Thymus (tissue), 14 donors: Measurements from ENCODE around the gene ZC3H8. TPM values are rescaled to one million over a fixed set of nuclear protein-coding genes. Genes with fewer than 3 reads are reported as not detected.

Source experiments
- DNase-seq, 9 donors: peaks; one replicate each; pipeline ENCODE4 v3.0.0-alpha.2; 2013; ENCODE audit warnings: low spot score in 9 of 9, low read depth in 6 of 9, missing footprints in 1 of 9
- H3K27ac ChIP-seq, 2 donors: one replicate each; pipeline ENCODE4 v1.5.1; 2013; ENCODE audit warnings: control low read depth in 1 of 2, low read depth in 1 of 2, low read length in 1 of 2, mild to moderate bottlenecking in 1 of 2, moderate library complexity in 1 of 2
- H3K27me3 ChIP-seq, 2 donors: one replicate each; pipeline ENCODE4 v1.5.1; 2013; ENCODE audit warnings: low read length in 1 of 2; ENCODE audit not compliant: control insufficient read depth in 2 of 2, insufficient read depth in 1 of 2
- H3K36me3 ChIP-seq, 2 donors: one replicate each; pipeline ENCODE4 v1.5.1; 2013; ENCODE audit warnings: low read length in 1 of 2, mild to moderate bottlenecking in 1 of 2, moderate library complexity in 1 of 2; ENCODE audit not compliant: control insufficient read depth in 2 of 2, insufficient read depth in 2 of 2
- H3K4me1 ChIP-seq, 2 donors: one replicate each; pipeline ENCODE4 v1.5.1; 2013; ENCODE audit warnings: low read length in 2 of 2; ENCODE audit not compliant: control insufficient read depth in 2 of 2, insufficient read depth in 2 of 2
- H3K4me3 ChIP-seq, 2 donors: one replicate each; pipeline ENCODE4 v1.5.1; 2013; ENCODE audit warnings: low read length in 2 of 2, control low read depth in 1 of 2, mild to moderate bottlenecking in 1 of 2
- H3K9me3 ChIP-seq, 2 donors: one replicate each; pipeline ENCODE4 v1.5.1; 2013; ENCODE audit warnings: low read length in 1 of 2, mild to moderate bottlenecking in 1 of 2; ENCODE audit not compliant: control insufficient read depth in 2 of 2, insufficient read depth in 1 of 2
- WGBS: extraction: QIAGEN DNeasy Blood & Tissue Kit; methylation state at CpG from one replicate; pipeline ENCODE4 v1.1.7; 2013; 5-methylcytosine and 5-hydroxymethylcytosine counted together
- long read RNA-seq, 10 donors: transcript quantifications; one replicate each; lab custom pipeline, GENCODE V29; 2026
- polyA plus RNA-seq: library from polyadenylated mRNA; stranded (reverse); fragments of 200-250 nt; gene quantifications from one replicate; pipeline ENCODE4 v1.2.3, GENCODE V29; 2013
- total RNA-seq: library from RNA; stranded (reverse); fragments of 120-200 nt; gene quantifications from one replicate; pipeline ENCODE4 v1.2.4, GENCODE V29; 2013
- donor health status: healthy.

The ZC3H8 gene
- total RNA-seq (15.6 TPM), polyA plus RNA-seq (13.5 TPM)
- long read RNA-seq, donor 1, full-length matches to known transcripts, result 1 of 1 reads
- long read RNA-seq, donor 1, partial matches to known transcripts, result 0 of 1 reads
- long read RNA-seq, donor 1, other reads (novel, unspliced or antisense), result 0 of 1 reads
- long read RNA-seq, donor 2, full-length matches to known transcripts, result 12 of 108 reads
- long read RNA-seq, donor 2, partial matches to known transcripts, result 81 of 108 reads
- long read RNA-seq, donor 2, other reads (novel, unspliced or antisense), result 15 of 108 reads
- long read RNA-seq, donor 3, full-length matches to known transcripts, result 6 of 6 reads
- long read RNA-seq, donor 3, partial matches to known transcripts, result 0 of 6 reads
- long read RNA-seq, donor 3, other reads (novel, unspliced or antisense), result 0 of 6 reads
- long read RNA-seq, donor 4, full-length matches to known transcripts, result 4 of 4 reads
- long read RNA-seq, donor 4, partial matches to known transcripts, result 0 of 4 reads
- long read RNA-seq, donor 4, other reads (novel, unspliced or antisense), result 0 of 4 reads
- long read RNA-seq, donor 5, full-length matches to known transcripts, result 10 of 38 reads
- long read RNA-seq, donor 5, partial matches to known transcripts, result 28 of 38 reads
- long read RNA-seq, donor 5, other reads (novel, unspliced or antisense), result 0 of 38 reads
- long read RNA-seq, donor 6, full-length matches to known transcripts, result 2 of 2 reads
- long read RNA-seq, donor 6, partial matches to known transcripts, result 0 of 2 reads
- long read RNA-seq, donor 6, other reads (novel, unspliced or antisense), result 0 of 2 reads
- long read RNA-seq, donor 7, full-length matches to known transcripts, result 4 of 4 reads
- long read RNA-seq, donor 7, partial matches to known transcripts, result 0 of 4 reads
- long read RNA-seq, donor 7, other reads (novel, unspliced or antisense), result 0 of 4 reads
- long read RNA-seq, donor 8, full-length matches to known transcripts, result 1 of 10 reads
- long read RNA-seq, donor 8, partial matches to known transcripts, result 9 of 10 reads
- long read RNA-seq, donor 8, other reads (novel, unspliced or antisense), result 0 of 10 reads
- long read RNA-seq, donor 9, full-length matches to known transcripts, result 4 of 4 reads
- long read RNA-seq, donor 9, partial matches to known transcripts, result 0 of 4 reads
- long read RNA-seq, donor 9, other reads (novel, unspliced or antisense), result 0 of 4 reads
- long read RNA-seq, donor 10, full-length matches to known transcripts, result 3 of 15 reads
- long read RNA-seq, donor 10, partial matches to known transcripts, result 12 of 15 reads
- long read RNA-seq, donor 10, other reads (novel, unspliced or antisense), result 0 of 15 reads

- Histone ChIP-seq H3K4me1 (peaks cover 8 to 11% of the 10 kb centered on the region in 2 donors), H3K9me3 (no peaks in the 10 kb centered on the region), H3K4me3 (peak within 1 kb of the TSS; percentile 82 to 88), H3K36me3 (peaks cover 0 to under 1% of the 10 kb centered on the region in 2 donors), H3K27ac (peak within 1 kb of the TSS; percentile 97), H3K27me3 (no peaks in the 10 kb centered on the region)
- peak; percentile 81 to 97 (median 90) for DNase-seq
- under 1% methylated on average over 68 of the region's 68 CpGs for WGBS
Measured at GRCh38 chr2:112254466-112255240, at the start of gene ZC3H8. Gene ZC3H8 (minus strand): TSS chr2:112255042. CDS start chr2:112254981, 61 bp downstream.

GRCh38 chr2:112304298-112304941, 49.6 kb upstream of the ZC3H8 start:
- Histone ChIP-seq H3K4me3 (no peak overlapping the region), H3K4me1 (no peaks in the 10 kb centered on the region), H3K27ac (no peak overlapping the region), H3K36me3 (peaks cover 4 to 16% of the 10 kb centered on the region in 2 donors), H3K9me3 (no peaks in the 10 kb centered on the region), H3K27me3 (no peaks in the 10 kb centered on the region)
- WGBS, result 97% methylated on average over 2 of the region's 2 CpGs
- no peak for DNase-seq

- DNase-seq, result no peak
- H3K4me3 ChIP-seq, result no peak overlapping the region
- no peaks in the 10 kb centered on the region for H3K27me3 ChIP-seq
- H3K4me1 ChIP-seq, result no peaks in the 10 kb centered on the region
- H3K36me3 ChIP-seq, result peaks cover 4 to 16% of the 10 kb centered on the region in 2 donors
- H3K27ac ChIP-seq, result no peak overlapping the region
- no peaks in the 10 kb centered on the region for H3K9me3 ChIP-seq
Measured at GRCh38 chr2:112301973-112302372, 47.1 kb upstream of the ZC3H8 start.

DNA sequence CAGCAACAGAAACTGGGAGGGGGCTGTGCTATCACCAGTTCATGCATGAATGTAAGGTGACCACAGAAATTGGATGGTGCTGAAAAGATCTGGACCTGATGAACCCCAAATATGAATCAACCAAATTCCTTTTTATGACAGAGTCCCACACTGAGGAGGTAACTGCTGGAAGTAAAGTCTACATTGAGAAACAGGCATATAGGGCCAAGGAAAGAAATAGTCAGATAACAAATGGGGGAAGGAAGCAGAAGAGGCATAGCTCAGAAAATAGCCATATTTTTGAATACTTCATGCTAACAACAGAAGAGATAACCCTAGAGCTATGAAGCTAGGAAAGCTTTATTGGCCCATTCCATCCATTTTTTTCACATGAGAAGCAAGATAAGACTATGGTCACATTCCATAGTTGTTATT, 46.3 kb upstream of the ZC3H8 start:
- peaks cover 4 to 13% of the 10 kb centered on the region in 2 donors for H3K36me3 ChIP-seq
- no peak for DNase-seq
- H3K27me3 ChIP-seq, result no peaks in the 10 kb centered on the region
- H3K4me3 ChIP-seq, result no peak overlapping the region
- no peak overlapping the region for H3K27ac ChIP-seq
- no peaks in the 10 kb centered on the region for H3K4me1 ChIP-seq
- no peaks in the 10 kb centered on the region for H3K9me3 ChIP-seq

- 96% methylated on average over 2 of the region's 2 CpGs for whole genome bisulfite sequencing
Measured at GRCh38 chr2:112296407-112296806, 41.6 kb upstream of the ZC3H8 start.

GRCh38 chr2:112295407-112296078, 40.7 kb upstream of the ZC3H8 start:
- no peaks in the 10 kb centered on the region for H3K4me1 ChIP-seq
- H3K4me3 ChIP-seq, result no peak overlapping the region
- no peaks in the 10 kb centered on the region for H3K36me3 ChIP-seq
- H3K27me3 ChIP-seq, result no peaks in the 10 kb centered on the region
- no peaks in the 10 kb centered on the region for H3K9me3 ChIP-seq
- DNase-seq, result no peak
- no peak overlapping the region for H3K27ac ChIP-seq
- WGBS, result 94% methylated on average over 5 of the region's 5 CpGs

More at GRCh38 chr2:112296407-112296806, 41.6 kb upstream of the ZC3H8 start:
- peaks cover 0 to 4% of the 10 kb centered on the region in 2 donors for H3K36me3 ChIP-seq
- H3K27ac ChIP-seq, result no peak overlapping the region
- DNase-seq, result no peak
- H3K4me3 ChIP-seq, result no peak overlapping the region
- no peaks in the 10 kb centered on the region for H3K27me3 ChIP-seq
- no peaks in the 10 kb centered on the region for H3K4me1 ChIP-seq
- no peaks in the 10 kb centered on the region for H3K9me3 ChIP-seq

DNA sequence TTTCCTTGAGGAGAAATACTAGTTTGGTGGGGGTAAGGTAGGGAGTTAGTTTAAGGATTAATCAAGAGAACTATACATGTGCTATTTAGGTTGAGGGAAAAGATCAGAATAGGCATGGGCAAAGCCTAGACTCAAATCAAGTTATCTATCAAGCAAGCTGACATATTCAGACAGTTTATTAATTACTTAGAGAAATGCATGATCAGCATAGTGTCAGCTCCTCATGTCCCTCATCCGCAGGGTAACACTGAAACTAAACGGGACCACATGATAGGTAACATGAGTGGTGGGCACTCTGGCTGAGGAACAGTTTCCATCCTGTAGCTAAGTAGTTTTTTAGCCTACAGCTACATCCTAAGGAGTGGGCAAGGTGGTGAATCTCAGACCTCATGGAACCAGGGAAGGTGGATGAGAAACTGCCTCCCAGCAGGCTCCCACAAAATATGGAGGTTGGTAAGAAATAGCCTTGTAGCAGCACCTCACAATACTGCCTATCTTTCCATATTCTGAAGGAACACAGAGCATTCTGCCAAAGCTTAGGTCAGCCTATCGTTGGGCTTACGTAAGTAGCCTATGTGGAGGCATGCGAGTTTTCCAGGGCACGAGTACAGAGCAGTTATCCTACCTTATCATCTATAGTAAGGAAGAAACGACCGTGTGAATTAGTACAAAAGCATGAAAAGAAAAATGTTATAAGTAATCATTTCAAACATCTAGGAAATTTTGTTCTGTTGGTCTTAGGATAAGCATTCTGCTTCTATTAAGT, 39.0 kb upstream of the ZC3H8 start:
- Histone ChIP-seq H3K4me1 (no peaks in the 10 kb centered on the region), H3K4me3 (no peak overlapping the region), H3K27me3 (no peaks in the 10 kb centered on the region), H3K27ac (no peak overlapping the region), H3K36me3 (peaks cover 0 to 3% of the 10 kb centered on the region in 2 donors), H3K9me3 (no peaks in the 10 kb centered on the region)
- 96% methylated on average over 8 of the region's 8 CpGs for WGBS
- DNase-seq, result no peak
